Naive thymus-derived CD8-positive, alpha-beta T cell (primary cell): ENCODE data around the gene C16orf96. TPM values are rescaled to one million over a fixed set of nuclear protein-coding genes. Genes with fewer than 3 reads are reported as not detected.
"Not testable (repeated sequence)": the region's sequence is repeated elsewhere in the genome, so short reads cannot be mapped to it uniquely, and the experiment has no call there.

Experiments
- ATAC-seq, 2 donors: fragments of 150-1000 bp; cut with Tn5 transposase in 1 of 2; sonication (Bioruptor Pico), chemical (Tn5 transposase) in 1 of 2; 1 replicate in 1 of 2; 2 replicates in 1 of 2; pipeline ENCODE4 v1.10.0; 2021; ENCODE audit warnings: mild to moderate bottlenecking in 2 of 2, moderate library complexity in 2 of 2
- POLR2A ChIA-PET: fragments of 350-600 bp; sonication (Branson Sonifier 250); formaldehyde crosslinking; loops from one replicate; lab custom pipeline; 2021; ENCODE audit warnings: antibody characterized with exemption; lab: Charles Lee
- DNase-seq, 10 donors: peaks; one replicate each; pipeline versions ENCODE4 v3.0.0 to v3.0.0-alpha.2; 2020 to 2022
- H3K27ac Mint-ChIP-seq, 10 donors: one replicate each; pipeline ENCODE4 v1.8.0; 2020 to 2022; ENCODE audit warnings: mild to moderate bottlenecking in 10 of 10, mixed read lengths in 10 of 10, moderate library complexity in 4 of 10, inconsistent platforms in 1 of 10
- H3K27me3 Mint-ChIP-seq, 5 donors: one replicate each; pipeline ENCODE4 v1.8.0; 2021 to 2022; ENCODE audit warnings: mixed read lengths in 5 of 5
- H3K36me3 Mint-ChIP-seq, 3 donors: one replicate each; pipeline ENCODE4 v1.8.0; 2020 to 2022; ENCODE audit warnings: mixed read lengths in 3 of 3, mild to moderate bottlenecking in 2 of 3, inconsistent platforms in 1 of 3
- H3K4me1 Mint-ChIP-seq, 4 donors: one replicate each; pipeline ENCODE4 v1.8.0; 2021 to 2022; ENCODE audit warnings: mixed read lengths in 4 of 4
- H3K4me3 Mint-ChIP-seq, 10 donors: one replicate each; pipeline ENCODE4 v1.8.0; 2020 to 2022; ENCODE audit warnings: mild to moderate bottlenecking in 10 of 10, mixed read lengths in 10 of 10, moderate library complexity in 6 of 10, inconsistent platforms in 1 of 10
- H3K9me3 Mint-ChIP-seq, 9 donors: one replicate each; pipeline ENCODE4 v1.8.0; 2020 to 2022; ENCODE audit warnings: mixed read lengths in 9 of 9, mild to moderate bottlenecking in 3 of 9, inconsistent platforms in 1 of 9, moderate library complexity in 1 of 9
- polyA plus RNA-seq, 3 donors: library from polyadenylated mRNA; unstranded; fragments of 300-500 nt; fragmentation: Illumina TruSeq; gene quantifications; one replicate each; pipeline ENCODE4 v1.2.3, GENCODE V29; 2021
- total RNA-seq, 8 experiments: library from RNA in 2 of 8; stranded (reverse) in 2 of 8; gene quantifications; one replicate each; pipeline ENCODE4 v1.2.3 and lab custom pipeline; 2021 to 2026

Gene C16orf96
- total and polyA plus RNA-seq, 5 experiments from 2014 or later = 0.07 to 0.52 (median 0.23) TPM; not detected in 1

DNA sequence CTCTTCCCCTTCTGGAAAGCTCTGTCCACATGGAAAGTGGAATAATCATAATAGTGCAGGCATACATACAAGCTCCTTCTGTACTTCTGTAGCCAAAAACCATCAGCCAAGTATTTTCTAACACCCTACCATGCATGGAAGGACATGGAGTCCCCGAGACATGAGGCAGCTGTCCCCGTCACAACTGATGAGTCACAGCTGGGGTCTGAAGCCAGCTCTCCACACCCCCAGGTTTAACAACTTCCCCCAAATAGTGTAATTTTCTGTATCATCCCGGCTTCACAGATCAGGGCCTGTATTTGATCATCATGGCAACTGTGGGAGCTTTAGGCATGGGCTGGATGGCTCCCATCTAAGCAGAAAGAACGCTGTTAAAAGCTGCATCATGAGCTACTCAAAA lies 16.6 kb downstream of the C16orf96 start:
- no peaks in the 10 kb centered on the region for H3K27me3 Mint-ChIP-seq
- no peaks in the 10 kb centered on the region for H3K36me3 Mint-ChIP-seq

DNA sequence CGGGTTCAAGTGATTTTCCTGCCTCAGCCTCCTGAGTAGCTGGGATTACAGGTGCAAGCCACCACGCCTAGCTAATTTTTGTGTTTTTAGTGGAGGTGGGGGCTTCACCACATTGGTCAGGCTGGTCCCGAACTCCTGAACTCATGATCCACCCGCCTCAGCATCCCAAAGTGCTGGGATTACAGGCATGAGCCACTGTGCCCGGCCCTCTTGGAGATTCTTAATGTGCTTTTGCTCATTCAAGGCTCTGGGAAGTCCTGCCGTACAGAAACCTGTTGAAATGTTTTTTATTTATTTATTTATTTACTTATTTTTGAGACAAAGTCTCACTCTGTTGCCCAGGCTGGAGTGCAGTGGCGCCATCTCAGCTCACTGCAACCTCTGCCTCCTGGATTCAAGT lies 17.8 kb downstream of the C16orf96 start:
- not testable (repeated sequence) for ATAC-seq, H3K36me3 Mint-ChIP-seq

More for the DNA sequence above, 16.6 kb downstream of the C16orf96 start:
- no peak for DNase-seq
- POLR2A ChIA-PET = no interaction called here
- no peak for ATAC-seq
- H3K4me1 Mint-ChIP-seq = peaks cover 0 to 6% (median 4%) of the 10 kb centered on the region in 4 donors
- no peak overlapping the region for H3K4me3 Mint-ChIP-seq
- H3K27ac Mint-ChIP-seq = peak overlapping the region in 1 of 10 donors; percentile 34
- H3K9me3 Mint-ChIP-seq = no peaks in the 10 kb centered on the region

DNA sequence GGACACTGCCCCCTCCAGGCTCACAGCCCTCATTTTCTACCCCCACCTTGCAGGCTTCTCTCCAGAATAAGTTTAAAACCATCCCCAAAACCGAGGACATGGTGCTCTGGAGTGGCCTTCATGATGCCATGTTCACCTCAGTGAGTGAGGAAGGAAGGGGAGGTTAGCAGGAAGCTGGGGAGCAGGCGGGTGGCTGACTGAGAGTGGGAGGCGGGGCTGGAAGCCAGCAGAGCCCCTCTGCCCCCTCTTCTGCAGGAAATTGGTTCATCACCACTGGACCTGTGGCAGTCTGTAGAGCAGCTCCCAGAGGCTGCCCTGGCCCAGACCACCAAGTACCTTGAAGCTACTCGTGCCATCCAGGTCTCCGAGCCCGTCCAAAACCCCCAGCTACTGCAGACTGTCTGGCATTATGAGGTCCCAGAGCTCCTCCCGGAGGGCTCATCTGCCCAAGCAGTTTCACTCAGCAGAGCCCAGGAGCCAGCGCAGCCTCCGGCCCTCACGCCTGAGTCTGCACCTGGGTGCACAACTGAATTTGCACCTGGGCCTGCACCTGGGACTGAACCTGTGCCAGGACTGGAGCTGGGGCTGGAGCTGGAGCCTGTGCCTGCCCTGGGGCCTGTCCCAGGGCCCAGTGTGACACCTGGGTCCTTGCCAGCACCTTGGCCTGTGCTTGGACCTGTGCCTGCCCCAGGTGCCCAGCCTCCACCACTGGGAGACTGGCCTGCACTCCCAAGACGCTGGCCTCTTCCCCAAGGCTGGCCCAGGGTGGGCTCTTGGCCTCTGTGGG lies 19.0 kb downstream of the C16orf96 start:
- H3K36me3 Mint-ChIP-seq = no peaks in the 10 kb centered on the region
- H3K4me1 Mint-ChIP-seq = peaks cover 0 to 6% (median 4%) of the 10 kb centered on the region in 4 donors

More for the DNA sequence above, 17.8 kb downstream of the C16orf96 start:
- H3K4me3 Mint-ChIP-seq, H3K4me1 Mint-ChIP-seq, H3K27ac Mint-ChIP-seq, DNase-seq, H3K27me3 Mint-ChIP-seq, H3K9me3 Mint-ChIP-seq, POLR2A ChIA-PET: not testable (repeated sequence)

DNA sequence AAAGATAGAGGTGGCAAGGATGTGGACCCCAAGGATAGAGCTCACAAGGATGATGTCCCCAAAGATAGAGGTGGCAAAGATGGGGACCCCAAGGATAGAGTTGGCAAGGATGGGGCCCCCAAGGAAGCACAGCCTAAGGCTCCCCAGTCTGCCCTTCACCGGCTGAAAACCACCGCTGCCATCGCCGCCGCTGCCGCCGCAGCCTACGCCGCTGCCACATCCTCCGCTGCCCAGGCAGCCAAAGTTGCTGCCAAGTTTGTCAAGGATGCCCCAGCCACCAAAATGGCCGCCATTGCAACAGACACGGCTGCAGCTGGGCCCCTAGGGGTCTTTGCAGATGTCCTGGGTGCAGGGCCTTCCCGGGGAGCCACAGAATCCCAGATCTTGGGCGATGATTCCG lies 19.9 kb downstream of the C16orf96 start:
- no peak overlapping the region for H3K27ac Mint-ChIP-seq
- H3K9me3 Mint-ChIP-seq = no peaks in the 10 kb centered on the region
- ATAC-seq = no peak
- no peak overlapping the region for H3K4me3 Mint-ChIP-seq
- no peaks in the 10 kb centered on the region for H3K36me3 Mint-ChIP-seq
- no peak for DNase-seq
- POLR2A ChIA-PET = no interaction called here
- no peaks in the 10 kb centered on the region for H3K27me3 Mint-ChIP-seq
- H3K4me1 Mint-ChIP-seq = peaks cover 0 to 6% (median 4%) of the 10 kb centered on the region in 4 donors

More for the DNA sequence above, 19.0 kb downstream of the C16orf96 start:
- peak in 1 of 10 donors; percentile 6 for DNase-seq
- Mint-ChIP-seq H3K27me3 (no peaks in the 10 kb centered on the region), H3K9me3 (no peaks in the 10 kb centered on the region), H3K27ac (no peak overlapping the region), H3K4me3 (no peak overlapping the region)
- ATAC-seq = peak; percentile 32 to 53
- POLR2A ChIA-PET = no interaction called here

DNA sequence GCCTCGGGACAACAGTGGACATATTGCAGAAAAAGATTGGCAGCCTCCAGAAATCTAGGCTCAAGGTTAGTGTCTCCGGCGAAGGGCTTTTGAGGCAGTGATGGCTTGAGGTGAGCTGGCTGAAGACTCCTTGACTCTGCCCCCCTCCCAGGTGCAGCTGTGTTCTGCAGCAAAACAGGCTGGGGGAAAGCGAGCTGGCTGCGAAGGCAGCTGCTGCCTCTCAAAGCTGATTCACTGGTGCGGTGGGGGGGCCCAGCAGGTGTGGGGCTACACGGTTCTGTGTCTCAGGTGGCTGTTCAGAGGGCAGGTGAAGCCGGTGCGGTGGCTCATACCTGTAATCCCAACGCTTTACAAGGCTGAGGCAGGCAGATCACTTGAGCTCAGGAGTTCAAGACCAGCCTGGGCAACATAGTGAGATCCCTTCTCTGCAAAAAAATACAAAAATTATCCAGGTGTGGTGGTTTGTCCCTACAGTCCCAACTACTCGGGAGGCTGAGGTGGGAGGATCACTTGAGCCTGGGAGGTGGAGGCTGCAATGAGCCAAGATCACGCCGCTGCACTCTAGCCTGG lies 22.9 kb downstream of the C16orf96 start:
- DNase-seq = no peak
- POLR2A ChIA-PET = interaction anchor here (0.6 to 1.5 kb wide), 5 partner anchors 16 to 287 kb away, joined by 3 to 7 read pairs (median 3); no protein-coding TSS in a partner anchor
- H3K4me3 Mint-ChIP-seq = no peak overlapping the region
- no peak for ATAC-seq
- no peaks in the 10 kb centered on the region for H3K27me3 Mint-ChIP-seq
- no peaks in the 10 kb centered on the region for H3K9me3 Mint-ChIP-seq
- H3K4me1 Mint-ChIP-seq = peaks cover 0 to 6% (median 4%) of the 10 kb centered on the region in 4 donors
- no peaks in the 10 kb centered on the region for H3K36me3 Mint-ChIP-seq
- H3K27ac Mint-ChIP-seq = no peak overlapping the region

DNA sequence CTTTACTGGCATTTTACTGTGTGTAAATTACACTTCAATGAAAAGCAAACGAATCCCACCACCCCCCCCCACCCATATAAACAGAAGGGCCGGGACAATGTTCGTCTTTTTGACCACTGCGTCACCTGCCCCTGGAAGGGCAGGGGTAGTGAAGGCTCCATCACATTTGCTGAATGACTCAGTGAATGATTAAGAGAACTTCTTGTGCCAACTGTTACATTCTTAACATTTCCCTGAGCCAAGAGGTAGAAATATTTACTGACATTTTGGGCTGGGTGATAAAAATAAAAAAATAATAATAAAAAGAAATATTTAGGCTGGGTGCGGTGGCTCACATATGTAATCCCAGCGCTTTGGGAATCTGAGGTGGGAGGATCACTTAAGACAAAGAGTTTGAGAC lies 24.1 kb downstream of the C16orf96 start:
- Mint-ChIP-seq H3K4me3 (no peak overlapping the region), H3K27me3 (peaks cover 0 to under 1% (median 0%) of the 10 kb centered on the region in 5 donors), H3K9me3 (no peaks in the 10 kb centered on the region), H3K27ac (no peak overlapping the region), H3K4me1 (no peaks in the 10 kb centered on the region), H3K36me3 (no peaks in the 10 kb centered on the region)
- DNase-seq (no peak), ATAC-seq (no peak)
- POLR2A ChIA-PET = interaction anchor here (0.6 to 0.8 kb wide), 2 partner anchors 115 to 335 kb away, joined by 5 to 7 read pairs; no protein-coding TSS in a partner anchor

DNA sequence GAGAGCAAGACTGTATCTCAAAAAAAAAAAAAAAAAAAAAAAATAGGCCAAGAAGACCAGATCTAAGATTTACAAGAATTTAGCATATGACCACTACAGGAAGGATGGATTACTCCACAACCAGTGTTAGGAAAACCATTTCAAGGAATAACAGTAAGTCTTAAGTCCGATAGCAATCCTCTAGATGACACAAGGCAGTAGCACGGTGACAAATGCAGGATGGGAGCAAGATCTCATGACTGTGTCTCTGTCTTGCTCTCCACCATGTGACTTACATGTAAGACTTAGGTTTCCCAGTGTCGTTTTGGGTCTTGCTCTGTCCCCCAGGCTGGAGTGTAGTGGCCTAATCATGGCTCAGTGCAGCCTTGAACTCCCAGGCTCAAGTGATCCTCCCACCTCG lies 27.8 kb downstream of the C16orf96 start:
- POLR2A ChIA-PET = no interaction called here
- H3K4me1 Mint-ChIP-seq = peaks cover 3 to 5% (median 4%) of the 10 kb centered on the region in 4 donors

DNA sequence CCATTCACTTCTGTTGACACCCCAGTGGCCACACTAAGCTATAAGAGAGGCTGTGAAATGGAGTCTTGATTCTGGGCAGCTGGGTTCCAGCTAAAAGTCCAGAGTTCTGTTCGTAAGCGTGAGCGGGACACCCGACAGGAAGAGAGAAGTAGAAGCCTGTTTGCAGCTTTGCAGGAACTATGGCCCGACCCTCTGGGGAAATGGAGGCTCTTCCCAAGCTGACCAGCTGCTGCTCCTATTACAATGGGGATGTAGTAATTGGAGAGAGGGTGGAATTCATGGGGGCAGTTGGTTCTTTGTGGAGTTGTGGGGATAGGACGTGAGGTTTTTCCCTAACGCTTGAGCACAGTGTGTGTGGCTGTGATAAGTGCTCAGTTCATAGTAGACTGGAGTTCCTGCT lies 30.2 kb downstream of the C16orf96 start:
- no peak overlapping the region for H3K4me3 Mint-ChIP-seq
- peaks cover 3 to 8% (median 5%) of the 10 kb centered on the region in 5 donors for H3K27me3 Mint-ChIP-seq
- POLR2A ChIA-PET = no interaction called here
- H3K36me3 Mint-ChIP-seq = no peaks in the 10 kb centered on the region
- H3K9me3 Mint-ChIP-seq = peaks cover 0 to 4% (median 0%) of the 10 kb centered on the region in 9 donors
- no peak for DNase-seq
- no peak for ATAC-seq
- peaks cover 3 to 5% (median 4%) of the 10 kb centered on the region in 4 donors for H3K4me1 Mint-ChIP-seq
- no peak overlapping the region for H3K27ac Mint-ChIP-seq

More for the DNA sequence above, 27.8 kb downstream of the C16orf96 start:
- ATAC-seq = no peak
- no peak overlapping the region for H3K27ac Mint-ChIP-seq
- H3K27me3 Mint-ChIP-seq = peaks cover 3 to 8% (median 5%) of the 10 kb centered on the region in 5 donors
- H3K36me3 Mint-ChIP-seq = no peaks in the 10 kb centered on the region
- no peak for DNase-seq
- H3K9me3 Mint-ChIP-seq = peaks cover 0 to 4% (median 0%) of the 10 kb centered on the region in 9 donors
- no peak overlapping the region for H3K4me3 Mint-ChIP-seq

DNA sequence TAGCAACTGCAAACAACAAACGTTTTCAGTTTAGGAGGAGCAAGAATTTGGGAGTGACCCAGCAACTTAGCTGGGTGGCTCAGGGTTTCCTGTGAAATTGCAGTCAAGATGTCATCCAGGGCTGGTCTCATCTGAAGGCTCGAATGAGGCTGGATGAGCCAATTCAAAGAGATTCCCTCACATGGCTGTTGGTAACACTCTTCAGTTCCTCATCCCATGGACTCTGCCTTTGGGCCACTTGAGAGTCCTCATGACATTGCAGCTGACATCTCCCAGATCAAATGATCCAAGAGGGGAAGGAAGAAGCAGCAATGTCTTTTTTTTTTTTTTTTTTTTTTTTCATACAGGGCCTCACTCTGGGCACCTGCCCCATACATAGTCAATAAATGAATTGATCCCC lies 32.2 kb downstream of the C16orf96 start:
- Mint-ChIP-seq H3K4me3 (no peak overlapping the region), H3K4me1 (peaks cover 3 to 5% (median 4%) of the 10 kb centered on the region in 4 donors), H3K36me3 (no peaks in the 10 kb centered on the region), H3K27me3 (peaks cover 3 to 8% (median 6%) of the 10 kb centered on the region in 5 donors), H3K27ac (peak overlapping the region in 1 of 10 donors; percentile 32), H3K9me3 (peaks cover 0 to 4% (median 0%) of the 10 kb centered on the region in 9 donors)
- POLR2A ChIA-PET = no interaction called here
- DNase-seq (no peak), ATAC-seq (no peak)

DNA sequence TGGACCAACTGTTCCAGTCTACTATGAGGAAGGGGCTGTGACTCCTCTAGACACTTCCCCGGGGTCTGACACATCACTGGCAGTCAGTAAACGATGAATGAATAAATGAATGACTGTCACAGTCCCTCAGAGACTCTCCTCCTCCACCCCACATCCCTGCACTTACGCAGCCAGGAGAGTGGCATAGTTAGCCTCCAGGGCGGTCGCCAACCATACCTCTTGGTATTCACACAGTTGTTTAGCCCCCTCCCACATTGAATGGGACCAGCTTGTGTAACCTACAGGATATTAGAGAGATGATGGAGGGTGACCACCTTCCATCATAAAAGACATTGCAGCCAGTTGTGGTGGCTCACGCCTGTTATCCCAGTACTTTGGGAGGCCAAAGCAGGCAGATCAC lies 32.8 kb downstream of the C16orf96 start:
- ATAC-seq (no peak), DNase-seq (peak in 1 of 10 donors; percentile 60)
- no peak overlapping the region for H3K27ac Mint-ChIP-seq
- H3K27me3 Mint-ChIP-seq = peaks cover 3 to 8% (median 6%) of the 10 kb centered on the region in 5 donors
- H3K4me3 Mint-ChIP-seq = no peak overlapping the region
- no peaks in the 10 kb centered on the region for H3K36me3 Mint-ChIP-seq
- H3K4me1 Mint-ChIP-seq = peaks cover 3 to 5% (median 4%) of the 10 kb centered on the region in 4 donors
- H3K9me3 Mint-ChIP-seq = peaks cover 0 to 4% (median 0%) of the 10 kb centered on the region in 9 donors
- POLR2A ChIA-PET = no interaction called here

DNA sequence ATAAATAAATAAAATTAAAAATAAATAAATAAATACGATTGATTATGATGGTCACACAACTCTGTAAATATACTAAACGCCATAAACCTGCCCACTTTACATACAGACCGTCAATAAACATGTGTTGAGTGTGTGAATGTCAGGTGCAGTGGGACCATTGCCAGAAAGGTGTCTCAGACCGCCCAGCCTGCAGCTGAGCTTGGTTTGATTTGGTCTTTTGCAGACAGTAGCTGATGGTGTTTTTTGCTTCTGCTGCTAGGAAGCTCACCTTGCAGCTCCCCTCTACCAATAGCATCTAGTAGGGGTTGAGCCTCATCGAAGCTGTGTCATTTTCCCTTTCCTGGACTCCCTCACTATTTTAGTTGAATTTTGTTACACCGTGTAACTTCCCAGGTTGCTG lies 35.1 kb downstream of the C16orf96 start:
- POLR2A ChIA-PET = no interaction called here
- DNase-seq = no peak
- Mint-ChIP-seq H3K4me1 (peaks cover 0 to 2% (median 0%) of the 10 kb centered on the region in 4 donors), H3K9me3 (peaks cover 0 to 4% (median 0%) of the 10 kb centered on the region in 9 donors), H3K36me3 (no peaks in the 10 kb centered on the region), H3K27me3 (peaks cover 0 to 4% (median 0%) of the 10 kb centered on the region in 5 donors), H3K27ac (no peak overlapping the region), H3K4me3 (no peak overlapping the region)
- ATAC-seq = no peak

DNA sequence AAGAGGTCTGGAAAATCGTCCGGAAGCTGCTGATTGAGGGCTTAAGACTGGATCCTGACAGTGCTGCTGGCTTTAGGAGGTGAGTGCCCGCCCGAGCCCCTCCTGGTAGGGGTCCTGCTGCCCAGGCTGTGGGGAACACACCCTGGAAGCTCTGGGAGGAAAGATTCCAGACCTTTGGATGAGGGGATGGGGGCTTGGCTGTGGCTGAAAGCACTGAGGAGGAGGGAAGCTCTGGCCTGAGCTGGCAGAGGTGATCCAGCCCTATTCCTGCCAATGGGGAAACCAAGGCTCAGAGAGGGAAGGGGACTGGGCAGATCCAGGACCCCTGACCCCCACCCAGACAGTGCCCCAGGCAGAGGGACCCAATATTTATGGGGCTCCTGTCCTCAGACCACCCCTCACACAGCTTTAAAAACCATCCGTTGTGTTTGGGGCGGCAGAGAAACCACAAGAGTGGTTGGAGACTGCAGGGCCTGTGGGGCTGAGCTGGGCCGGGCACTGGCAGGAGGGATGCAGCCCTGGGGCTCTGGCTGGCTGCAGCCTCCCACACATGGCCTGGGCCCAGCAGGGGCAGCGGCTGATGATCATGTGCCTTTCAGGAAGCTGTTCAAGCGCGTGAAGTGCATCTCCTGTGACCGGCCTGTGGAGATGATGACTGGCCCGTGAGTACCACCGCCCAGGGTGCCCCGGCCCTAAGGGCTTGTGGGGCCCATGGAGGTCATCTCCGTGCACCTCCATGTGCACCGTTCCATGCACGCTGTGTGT lies 35.7 kb downstream of the C16orf96 start:
- Mint-ChIP-seq H3K36me3 (no peaks in the 10 kb centered on the region), H3K27ac (no peak overlapping the region), H3K9me3 (peaks cover 0 to 4% (median 0%) of the 10 kb centered on the region in 9 donors), H3K4me1 (peaks cover 0 to 2% (median 0%) of the 10 kb centered on the region in 4 donors), H3K27me3 (peaks cover 0 to 3% (median 0%) of the 10 kb centered on the region in 5 donors), H3K4me3 (no peak overlapping the region)
- ATAC-seq (no peak), DNase-seq (no peak)
- POLR2A ChIA-PET = interaction anchor here (0.7 kb wide), 1 partner anchor 100 kb away, joined by 3 read pairs; no protein-coding TSS in a partner anchor
